Measurements from ENCODE around the gene CIAO3. TPM values are rescaled to one million over a fixed set of nuclear protein-coding genes. Genes with fewer than 3 reads are reported as not detected.
A peak's percentile ranks its signal among the peaks of the same experiment; 100 is the strongest.
"Not testable (repeated sequence)": the region's sequence is repeated elsewhere in the genome, so short reads cannot be mapped to it uniquely, and the experiment has no call there.

CIAO3 gene
- total RNA-seq, 1 donor from 2014 or later: 39.5 TPM

- Mint-ChIP-seq H3K4me3 (no peak within 1 kb of the TSS), H3K27ac (no peak within 1 kb of the TSS), H3K36me3 (ENCODE audit: low read depth) (no peaks in the 10 kb centered on the region), H3K9me3 (no peaks in the 10 kb centered on the region), H3K27me3 (peaks cover 7% of the 10 kb centered on the region), H3K4me1 (no peaks in the 10 kb centered on the region)
- intact Hi-C loops (cut with micrococcal nuclease): no loop called here
- no peak for DNase-seq
These were observed 19.9 kb upstream of the CIAO3 start, which contains the start of gene MSLN for GRCh38 chr16:760545-761343. Gene MSLN (plus strand): TSS chr16:760734. CDS start chr16:762681, 1,947 bp downstream.

- H3K9me3 Mint-ChIP-seq: no peaks in the 10 kb centered on the region
- intact Hi-C loops (cut with micrococcal nuclease): no loop called here
- no peaks in the 10 kb centered on the region for H3K36me3 Mint-ChIP-seq (ENCODE audit: low read depth)
- no peaks in the 10 kb centered on the region for H3K4me1 Mint-ChIP-seq
- H3K27me3 Mint-ChIP-seq: peaks cover 8% of the 10 kb centered on the region
- no peak overlapping the region for H3K27ac Mint-ChIP-seq
- no peak overlapping the region for H3K4me3 Mint-ChIP-seq
- no peak for DNase-seq
These were observed 19.3 kb upstream of the CIAO3 start for GRCh38 chr16:760065-760464.

- Mint-ChIP-seq H3K36me3 (ENCODE audit: low read depth) (no peaks in the 10 kb centered on the region), H3K4me1 (no peaks in the 10 kb centered on the region), H3K4me3 (no peak overlapping the region), H3K9me3 (no peaks in the 10 kb centered on the region), H3K27ac (no peak overlapping the region), H3K27me3 (peaks cover 10% of the 10 kb centered on the region)
- DNase-seq: no peak
- intact Hi-C loops (cut with micrococcal nuclease): no loop called here
These were observed 18.5 kb upstream of the CIAO3 start for GRCh38 chr16:759110-759910.

- Mint-ChIP-seq H3K27ac (peak overlapping the region; percentile 14), H3K27me3 (peaks cover 10% of the 10 kb centered on the region), H3K4me1 (no peaks in the 10 kb centered on the region), H3K4me3 (no peak overlapping the region), H3K9me3 (no peaks in the 10 kb centered on the region), H3K36me3 (ENCODE audit: low read depth) (no peaks in the 10 kb centered on the region)
- no peak for DNase-seq
- intact Hi-C loops (cut with micrococcal nuclease): no loop called here
These were observed 15.6 kb upstream of the CIAO3 start for GRCh38 chr16:756428-756827.

GRCh38 chr16:754656-755055, 13.9 kb upstream of the CIAO3 start:
- Mint-ChIP-seq H3K4me3 (no peak overlapping the region), H3K27me3 (peaks cover 10% of the 10 kb centered on the region), H3K4me1 (no peaks in the 10 kb centered on the region), H3K9me3 (no peaks in the 10 kb centered on the region), H3K36me3 (ENCODE audit: low read depth) (no peaks in the 10 kb centered on the region), H3K27ac (no peak overlapping the region)
- intact Hi-C loops (cut with micrococcal nuclease): no loop called here
- DNase-seq: no peak

- H3K27ac Mint-ChIP-seq; H3K36me3 Mint-ChIP-seq (ENCODE audit: low read depth); H3K4me1 Mint-ChIP-seq; DNase-seq; H3K9me3 Mint-ChIP-seq; intact Hi-C loops (cut with micrococcal nuclease); H3K27me3 Mint-ChIP-seq; H3K4me3 Mint-ChIP-seq: not testable (repeated sequence)
These were observed 13.4 kb upstream of the CIAO3 start for GRCh38 chr16:754121-754607.

GRCh38 chr16:752007-752312, 11.2 kb upstream of the CIAO3 start:
- intact Hi-C loops (cut with micrococcal nuclease): no loop called here
- Mint-ChIP-seq H3K4me1 (no peaks in the 10 kb centered on the region), H3K27me3 (peaks cover 8% of the 10 kb centered on the region), H3K27ac (no peak overlapping the region), H3K9me3 (no peaks in the 10 kb centered on the region), H3K4me3 (no peak overlapping the region), H3K36me3 (ENCODE audit: low read depth) (no peaks in the 10 kb centered on the region)
- no peak for DNase-seq

- Mint-ChIP-seq H3K4me3 (no peak overlapping the region), H3K27me3 (peaks cover 5% of the 10 kb centered on the region), H3K9me3 (no peaks in the 10 kb centered on the region), H3K36me3 (ENCODE audit: low read depth) (no peaks in the 10 kb centered on the region), H3K27ac (no peak overlapping the region), H3K4me1 (no peaks in the 10 kb centered on the region)
- intact Hi-C loops (cut with micrococcal nuclease): no loop called here
- DNase-seq: no peak
These were observed 10.6 kb upstream of the CIAO3 start for GRCh38 chr16:751152-752006.

- Mint-ChIP-seq H3K4me1 (no peaks in the 10 kb centered on the region), H3K9me3 (no peaks in the 10 kb centered on the region), H3K36me3 (ENCODE audit: low read depth) (no peaks in the 10 kb centered on the region), H3K4me3 (no peak overlapping the region), H3K27ac (no peak overlapping the region), H3K27me3 (peaks cover 2% of the 10 kb centered on the region)
- DNase-seq: no peak
- intact Hi-C loops (cut with micrococcal nuclease): no loop called here
These were observed 9.7 kb upstream of the CIAO3 start for GRCh38 chr16:750485-750884.

GRCh38 chr16:749010-749409, 8.2 kb upstream of the CIAO3 start:
- no peak overlapping the region for H3K4me3 Mint-ChIP-seq
- H3K36me3 Mint-ChIP-seq (ENCODE audit: low read depth): no peaks in the 10 kb centered on the region
- DNase-seq: no peak
- no peaks in the 10 kb centered on the region for H3K27me3 Mint-ChIP-seq
- intact Hi-C loops (cut with micrococcal nuclease): no loop called here
- H3K9me3 Mint-ChIP-seq: no peaks in the 10 kb centered on the region
- H3K27ac Mint-ChIP-seq: no peak overlapping the region
- H3K4me1 Mint-ChIP-seq: no peaks in the 10 kb centered on the region

GRCh38 chr16:747978-748746, 7.4 kb upstream of the CIAO3 start:
- no peak for DNase-seq
- no peak overlapping the region for H3K27ac Mint-ChIP-seq
- no peak overlapping the region for H3K4me3 Mint-ChIP-seq

GRCh38 chr16:746637-747036, 5.8 kb upstream of the CIAO3 start:
- intact Hi-C loops (cut with micrococcal nuclease): no loop called here
- H3K4me3 Mint-ChIP-seq: no peak overlapping the region

More at GRCh38 chr16:747978-748746, 7.4 kb upstream of the CIAO3 start:
- Mint-ChIP-seq H3K4me1 (no peaks in the 10 kb centered on the region), H3K27me3 (no peaks in the 10 kb centered on the region), H3K36me3 (ENCODE audit: low read depth) (no peaks in the 10 kb centered on the region), H3K9me3 (no peaks in the 10 kb centered on the region)
- intact Hi-C loops (cut with micrococcal nuclease): no loop called here

GRCh38 chr16:745739-746138, 4.9 kb upstream of the CIAO3 start:
- intact Hi-C loops (cut with micrococcal nuclease): no loop called here
- H3K27me3 Mint-ChIP-seq: no peaks in the 10 kb centered on the region
- H3K36me3 Mint-ChIP-seq (ENCODE audit: low read depth): no peaks in the 10 kb centered on the region
- no peak for DNase-seq
- no peak overlapping the region for H3K27ac Mint-ChIP-seq
- H3K4me1 Mint-ChIP-seq: no peaks in the 10 kb centered on the region
- H3K9me3 Mint-ChIP-seq: no peaks in the 10 kb centered on the region
- H3K4me3 Mint-ChIP-seq: no peak overlapping the region

More at GRCh38 chr16:746637-747036, 5.8 kb upstream of the CIAO3 start:
- Mint-ChIP-seq H3K27ac (no peak overlapping the region), H3K27me3 (no peaks in the 10 kb centered on the region), H3K4me1 (no peaks in the 10 kb centered on the region), H3K36me3 (ENCODE audit: low read depth) (no peaks in the 10 kb centered on the region), H3K9me3 (no peaks in the 10 kb centered on the region)
- no peak for DNase-seq
